ENCODE measurements around the gene KCNK3. TPM values are rescaled to one million over a fixed set of nuclear protein-coding genes. Genes with fewer than 3 reads are reported as not detected.

KCNK3 gene
- total and polyA plus RNA-seq, 2 of the 13 experiments (the other 11 are each of a cell fraction or from before 2014, with no cell fraction given), result not detected

DNA sequence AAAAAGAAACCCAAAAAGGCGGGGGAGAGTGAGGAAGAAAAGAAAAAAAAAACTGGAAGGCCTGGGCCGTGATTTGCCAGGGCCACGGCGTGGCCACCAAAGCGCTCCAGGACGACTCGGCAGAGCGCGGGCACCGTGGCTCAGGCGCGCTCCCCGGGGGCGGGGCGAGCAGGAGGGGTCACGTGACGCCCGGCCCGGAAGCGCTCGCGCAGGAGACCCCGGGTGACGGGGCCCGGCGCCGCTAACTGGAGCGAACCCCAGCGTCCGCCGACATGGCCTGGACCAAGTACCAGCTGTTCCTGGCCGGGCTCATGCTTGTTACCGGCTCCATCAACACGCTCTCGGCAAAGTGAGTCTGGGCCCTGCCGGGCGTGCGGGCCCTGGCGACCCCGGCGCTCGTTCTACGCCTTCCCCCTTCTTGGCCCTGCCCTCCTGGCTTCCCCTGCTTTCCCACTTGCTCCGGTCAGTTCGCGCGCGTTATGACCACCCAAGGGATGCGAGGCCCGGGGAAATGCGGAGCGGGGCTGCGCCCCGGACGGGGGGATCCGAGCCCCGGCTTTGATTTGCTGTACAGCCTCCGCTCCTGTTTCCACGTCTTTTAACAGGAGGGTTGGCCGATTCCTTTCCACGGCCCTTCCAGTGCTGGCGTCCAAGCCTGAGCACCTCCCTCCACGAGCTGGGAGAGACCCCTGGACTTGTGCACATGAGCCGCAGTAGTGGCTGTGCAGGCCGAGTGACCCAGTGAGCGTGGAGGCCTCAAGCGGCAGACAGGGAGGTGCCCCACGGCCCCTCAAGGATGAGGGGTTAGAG, 71.8 kb downstream of the KCNK3 start, which contains the start of gene SLC35F6 (continued):
- TF ChIP-seq ZBTB10 (CRISPR knock-in tag; IDR thresholded peaks at IDR 0.05; ENCODE audit: borderline replicate concordance) (no peak), HOXA9 (CRISPR knock-in tag; IDR thresholded peaks at IDR 0.05; ENCODE audit: borderline replicate concordance) (no peak), FOXM1 (CRISPR knock-in tag; IDR thresholded peaks at IDR 0.05) (no peak), FOSL1 (CRISPR knock-in tag; IDR thresholded peaks at IDR 0.05; ENCODE audit: borderline replicate concordance) (no peak), ZFP36L2 (CRISPR knock-in tag; IDR thresholded peaks at IDR 0.05) (no peak), SNAPC4 (CRISPR knock-in tag; IDR thresholded peaks at IDR 0.05) (no peak), ZFP36 (IDR thresholded peaks at IDR 0.05; ENCODE audit: borderline replicate concordance, low read depth, low read length, partially characterized antibody) (no peak), ZNF382 (CRISPR knock-in tag; IDR thresholded peaks at IDR 0.05; ENCODE audit: borderline replicate concordance) (no peak), RARA (CRISPR knock-in tag; IDR thresholded peaks at IDR 0.05) (0 out of 2 replicates have a peak, but pooled peaks have one; percentile 11), ZBTB14 (CRISPR knock-in tag; IDR thresholded peaks at IDR 0.05) (peak; percentile 97)
- TF ChIP-seq, protein P1, sequence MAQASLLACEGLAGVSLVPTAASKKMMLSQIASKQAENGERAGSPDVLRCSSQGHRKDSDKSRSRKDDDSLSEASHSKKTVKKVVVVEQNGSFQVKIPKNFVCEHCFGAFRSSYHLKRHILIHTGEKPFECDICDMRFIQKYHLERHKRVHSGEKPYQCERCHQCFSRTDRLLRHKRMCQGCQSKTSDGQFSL (CRISPR knock-in tag; IDR thresholded peaks at IDR 0.05), result 0 out of 2 replicates have a peak, but pooled peaks have one; percentile 49
- TF ChIP-seq, protein P2, sequence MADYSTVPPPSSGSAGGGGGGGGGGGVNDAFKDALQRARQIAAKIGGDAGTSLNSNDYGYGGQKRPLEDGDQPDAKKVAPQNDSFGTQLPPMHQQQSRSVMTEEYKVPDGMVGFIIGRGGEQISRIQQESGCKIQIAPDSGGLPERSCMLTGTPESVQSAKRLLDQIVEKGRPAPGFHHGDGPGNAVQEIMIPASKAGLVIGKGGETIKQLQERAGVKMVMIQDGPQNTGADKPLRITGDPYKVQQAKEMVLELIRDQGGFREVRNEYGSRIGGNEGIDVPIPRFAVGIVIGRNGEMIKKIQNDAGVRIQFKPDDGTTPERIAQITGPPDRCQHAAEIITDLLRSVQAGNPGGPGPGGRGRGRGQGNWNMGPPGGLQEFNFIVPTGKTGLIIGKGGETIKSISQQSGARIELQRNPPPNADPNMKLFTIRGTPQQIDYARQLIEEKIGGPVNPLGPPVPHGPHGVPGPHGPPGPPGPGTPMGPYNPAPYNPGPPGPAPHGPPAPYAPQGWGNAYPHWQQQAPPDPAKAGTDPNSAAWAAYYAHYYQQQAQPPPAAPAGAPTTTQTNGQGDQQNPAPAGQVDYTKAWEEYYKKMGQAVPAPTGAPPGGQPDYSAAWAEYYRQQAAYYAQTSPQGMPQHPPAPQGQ (CRISPR knock-in tag; IDR thresholded peaks at IDR 0.05; ENCODE audit: borderline replicate concordance), result 0 out of 2 replicates have a peak, but pooled peaks have one; percentile 90

Measured in HepG2 (cell line).